Medulla oblongata (tissue), 1 donor: ENCODE measurements around the gene BRD4.

Source experiments
- DNase-seq: peaks from one replicate; pipeline ENCODE4 v3.0.0-alpha.2; 2015; ENCODE audit errors: extremely low spot score

Gene BRD4

DNA sequence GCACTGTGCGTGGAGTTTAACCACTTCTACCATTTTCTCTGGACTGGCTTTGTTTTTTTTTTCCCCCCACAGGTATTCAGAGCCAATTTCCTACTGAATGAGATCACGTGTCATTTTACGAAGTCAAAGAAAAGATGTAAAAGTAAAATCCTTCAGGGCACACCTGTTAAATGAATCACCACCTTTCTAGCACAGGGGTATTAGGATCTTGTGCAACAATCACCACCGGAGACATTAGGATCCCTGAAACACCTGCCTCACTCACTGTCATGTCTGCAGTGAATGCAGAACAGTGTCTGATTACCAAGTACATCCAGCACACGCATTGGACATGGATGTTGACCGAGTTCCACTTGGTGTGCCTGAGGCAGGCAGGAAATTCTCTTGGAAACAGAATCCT, 17.2 kb downstream of the BRD4 start:
- DNase-seq = no peak

DNA sequence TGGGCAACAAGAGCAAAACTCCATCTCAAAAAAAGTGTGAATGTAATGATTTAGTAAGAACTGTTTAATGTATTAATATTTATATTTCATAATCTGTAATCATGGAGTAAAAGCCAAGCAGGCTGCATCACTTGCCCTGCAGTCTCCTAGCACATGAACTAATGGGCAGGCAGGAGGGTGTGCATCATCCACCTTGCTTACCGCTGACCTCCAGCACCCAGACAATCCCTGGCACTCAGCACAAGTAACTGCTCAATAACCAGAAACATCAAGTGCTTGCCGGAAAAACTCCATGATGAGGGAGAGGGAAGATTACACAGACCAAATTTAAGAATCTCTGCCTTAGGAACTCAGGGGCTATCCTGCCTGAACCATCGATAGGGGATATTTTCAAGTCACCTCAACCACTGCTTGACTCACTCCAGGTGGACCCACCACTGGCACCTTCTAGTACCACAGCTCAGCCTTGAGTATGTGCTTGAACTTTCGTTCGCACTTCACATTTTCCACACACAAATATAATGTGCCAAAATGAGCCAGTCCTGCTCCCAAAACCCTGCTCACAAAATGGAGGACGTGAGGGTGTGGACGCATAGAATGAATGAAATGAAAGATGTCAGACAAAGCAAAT, 18.6 kb downstream of the BRD4 start:
- no peak for DNase-seq

DNA sequence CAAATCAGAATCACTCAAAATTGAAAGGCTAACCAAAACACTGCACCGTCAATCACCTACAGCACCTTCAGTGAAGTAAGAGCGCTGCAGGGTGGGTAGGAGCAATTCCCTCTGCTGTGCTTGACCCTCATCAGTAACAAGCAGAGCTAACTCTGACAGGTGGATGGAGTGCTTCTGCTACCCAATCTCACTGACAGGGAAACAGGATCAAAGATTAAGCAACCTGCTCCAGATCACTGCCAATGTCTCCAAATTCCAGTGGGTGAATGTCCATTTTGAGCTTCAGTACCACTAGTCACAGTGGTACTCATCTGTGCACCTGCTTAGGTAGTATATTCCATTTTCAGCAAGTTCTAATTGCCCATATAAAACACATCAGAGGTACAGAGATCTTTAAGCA, 25.2 kb downstream of the BRD4 start:
- DNase-seq = no peak

- DNase-seq = no peak
Observed at GRCh38 chr19:15305582-15306334, 26.6 kb downstream of the BRD4 start.

DNA sequence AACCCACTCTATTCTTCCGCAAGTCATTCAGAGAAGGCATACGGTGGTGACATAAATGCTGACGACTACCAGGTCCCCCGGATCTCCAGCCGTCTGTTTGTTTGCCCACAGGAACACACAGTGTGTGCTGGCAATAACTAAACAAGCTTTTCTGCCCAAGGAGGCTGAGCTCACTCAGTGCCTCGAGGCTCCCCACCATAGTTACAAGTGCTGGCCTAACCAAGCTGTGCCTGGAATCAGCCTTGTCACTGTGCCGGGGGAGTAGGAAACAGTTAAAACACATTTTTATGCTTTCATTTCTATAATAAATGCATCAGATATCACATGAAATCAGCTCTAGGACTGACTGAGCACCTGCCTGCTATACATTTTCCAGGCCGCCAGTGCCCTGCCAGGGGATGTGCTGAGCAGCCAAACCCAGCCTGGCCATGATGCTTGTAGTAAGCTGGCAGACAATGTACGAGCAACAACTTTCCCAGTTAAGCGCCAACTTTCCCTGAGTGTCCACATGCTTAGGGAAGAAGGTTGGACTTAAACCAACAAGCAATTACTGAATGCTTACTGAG, 28.1 kb downstream of the BRD4 start:
- DNase-seq = no peak

GRCh38 chr19:15303105-15303780, 29.1 kb downstream of the BRD4 start:
- DNase-seq = no peak

- no peak for DNase-seq
Observed at GRCh38 chr19:15300533-15301197, 31.7 kb downstream of the BRD4 start.

GRCh38 chr19:15299568-15300409, 32.5 kb downstream of the BRD4 start:
- no peak for DNase-seq

DNA sequence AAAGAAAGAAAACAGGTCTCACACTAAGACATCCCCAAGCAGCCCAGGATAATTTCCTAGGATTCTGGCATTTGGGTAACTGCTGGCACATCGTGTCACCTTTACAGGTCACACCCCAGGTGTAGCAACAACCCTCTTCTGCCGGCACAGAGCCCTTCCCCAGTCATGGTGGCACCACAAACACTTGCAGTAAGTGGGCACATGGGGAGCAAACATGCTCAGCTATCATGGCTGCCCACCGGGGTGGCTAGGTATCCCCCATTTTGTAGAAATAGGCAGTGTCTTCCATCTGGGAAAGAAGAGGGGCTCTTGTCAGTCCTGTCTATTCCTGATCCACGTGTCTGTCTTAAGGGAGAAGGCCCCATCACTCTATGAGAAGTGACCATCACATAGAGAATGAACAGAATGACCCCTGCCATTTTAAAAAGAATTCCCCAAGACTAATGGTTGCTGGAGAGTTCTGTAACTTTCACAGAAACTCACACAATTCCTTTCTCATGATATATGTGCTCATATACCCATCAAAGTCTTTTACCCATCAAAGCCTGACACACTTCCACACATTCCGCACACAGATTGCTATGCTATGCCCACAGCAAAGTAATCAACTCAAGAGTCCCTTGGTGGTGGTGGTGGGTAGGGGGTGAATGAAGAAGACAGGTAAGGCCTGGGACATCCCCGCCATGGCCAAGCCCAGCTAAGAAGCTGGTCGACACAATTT, 33.3 kb downstream of the BRD4 start:
- DNase-seq = no peak

GRCh38 chr19:15297416-15298224, 34.7 kb downstream of the BRD4 start:
- no peak for DNase-seq

DNA sequence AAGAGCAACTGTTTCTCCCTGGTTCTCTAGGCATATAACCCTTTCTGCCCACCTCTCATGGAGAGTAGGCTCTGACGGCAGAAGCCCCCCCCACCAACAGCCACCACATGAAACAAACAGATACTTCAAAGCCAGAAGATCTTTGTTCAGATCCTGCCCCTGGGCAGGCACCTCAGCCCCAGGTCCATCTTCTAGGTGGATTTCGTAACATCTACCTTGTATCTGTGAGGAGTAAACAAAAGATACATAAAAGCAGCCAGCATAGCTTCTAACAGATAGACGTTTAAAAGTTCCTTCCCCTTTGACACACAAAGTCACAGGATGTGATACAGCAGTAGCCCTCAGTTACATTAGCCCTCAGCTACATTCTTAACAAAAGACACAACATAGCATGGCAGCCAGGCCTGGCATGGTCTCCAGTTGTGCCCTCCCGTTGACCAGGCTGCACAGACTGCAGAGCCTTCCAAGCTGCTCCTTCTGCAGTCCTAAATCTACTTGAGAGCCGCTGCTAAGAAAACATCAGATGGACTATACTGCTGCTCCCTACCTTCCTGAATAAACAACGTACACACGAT, 35.4 kb downstream of the BRD4 start:
- no peak for DNase-seq

- peak; percentile 47 for DNase-seq
Observed at GRCh38 chr19:15296353-15296752, 36.0 kb downstream of the BRD4 start.

GRCh38 chr19:15294561-15294990, 37.8 kb downstream of the BRD4 start:
- no peak for DNase-seq

DNA sequence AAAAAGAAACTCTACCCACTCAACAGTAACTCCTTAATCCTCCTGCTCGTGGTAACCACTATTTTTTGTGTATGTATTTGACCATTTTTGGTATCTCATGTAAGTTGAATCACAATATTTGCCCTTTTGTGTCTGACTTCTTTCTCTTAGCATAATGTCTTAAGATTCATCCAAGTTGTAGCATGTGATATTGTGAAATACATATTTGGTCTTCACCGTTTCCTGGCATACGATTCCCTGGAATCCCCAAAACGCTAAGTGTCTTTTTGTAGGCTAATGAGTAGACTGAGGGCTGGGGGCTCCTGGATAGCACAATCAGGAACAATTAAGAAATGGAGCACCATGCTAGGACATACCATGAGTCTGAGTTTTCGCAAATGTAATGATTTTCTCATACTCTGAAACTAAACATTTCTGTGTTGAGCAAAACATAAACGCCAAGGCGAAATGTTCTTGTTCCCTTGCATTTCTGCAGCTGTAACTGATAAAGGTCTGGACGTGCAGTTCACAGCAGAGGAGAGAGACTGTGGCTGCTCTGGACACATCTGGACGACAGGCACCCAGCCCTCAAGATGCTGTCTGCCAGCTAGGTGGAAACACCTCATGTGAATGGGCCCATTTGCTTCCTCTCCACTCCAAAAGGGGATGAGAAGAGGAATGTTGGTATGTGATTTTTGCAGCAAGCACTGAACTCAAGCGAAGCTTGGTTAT, 38.4 kb downstream of the BRD4 start:
- no peak for DNase-seq

- DNase-seq = no peak
Observed at GRCh38 chr19:15292847-15293582, 39.3 kb downstream of the BRD4 start.

GRCh38 chr19:15292140-15292539, 40.2 kb downstream of the BRD4 start:
- no peak for DNase-seq

GRCh38 chr19:15291548-15292021, 40.8 kb downstream of the BRD4 start:
- no peak for DNase-seq

GRCh38 chr19:15291089-15291488, 41.2 kb downstream of the BRD4 start:
- no peak for DNase-seq
